Fibroblast of pulmonary artery (primary cell): ENCODE results near the gene THRAP3.

ENCODE experiments used
- DNase-seq: peaks from one replicate; pipeline ENCODE4 v3.0.0-alpha.2; 2010; ENCODE audit warnings: low read depth
- H3K4me3 ChIP-seq: replicated peaks from 2 replicates; pipeline ENCODE4 v1.5.1; 2011; ENCODE audit warnings: low read depth, mild to moderate bottlenecking, control low read depth, low read length, moderate library complexity
- TF ChIP-seq, protein P1 (sequence below): IDR thresholded peaks from 2 replicates; pipeline ENCODE4 v1.5.1; 2011; ENCODE audit warnings: mild to moderate bottlenecking, control low read depth, low read length, inconsistent platforms; ENCODE audit errors: missing control alignments

Gene THRAP3

DNA sequence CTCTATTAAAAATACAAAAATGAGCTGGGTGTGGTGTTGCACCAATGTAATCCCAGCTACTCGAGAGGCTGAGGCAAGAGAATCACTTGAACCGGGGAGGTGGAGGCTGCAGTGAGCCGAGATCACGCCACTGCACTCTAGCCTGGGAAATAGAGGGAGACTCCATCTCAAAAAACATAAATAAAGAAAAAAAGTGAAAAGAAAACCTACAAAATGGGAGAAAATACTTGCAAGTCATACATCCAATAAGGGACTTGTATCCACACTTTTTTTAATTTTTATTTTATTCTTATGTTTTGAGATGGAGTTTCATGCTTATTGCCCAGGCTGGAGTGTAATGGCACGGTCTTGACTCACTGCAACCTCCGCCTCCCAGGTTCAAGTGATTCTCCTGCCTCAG lies 52.4 kb downstream of the THRAP3 start:
- TF ChIP-seq, protein P1, sequence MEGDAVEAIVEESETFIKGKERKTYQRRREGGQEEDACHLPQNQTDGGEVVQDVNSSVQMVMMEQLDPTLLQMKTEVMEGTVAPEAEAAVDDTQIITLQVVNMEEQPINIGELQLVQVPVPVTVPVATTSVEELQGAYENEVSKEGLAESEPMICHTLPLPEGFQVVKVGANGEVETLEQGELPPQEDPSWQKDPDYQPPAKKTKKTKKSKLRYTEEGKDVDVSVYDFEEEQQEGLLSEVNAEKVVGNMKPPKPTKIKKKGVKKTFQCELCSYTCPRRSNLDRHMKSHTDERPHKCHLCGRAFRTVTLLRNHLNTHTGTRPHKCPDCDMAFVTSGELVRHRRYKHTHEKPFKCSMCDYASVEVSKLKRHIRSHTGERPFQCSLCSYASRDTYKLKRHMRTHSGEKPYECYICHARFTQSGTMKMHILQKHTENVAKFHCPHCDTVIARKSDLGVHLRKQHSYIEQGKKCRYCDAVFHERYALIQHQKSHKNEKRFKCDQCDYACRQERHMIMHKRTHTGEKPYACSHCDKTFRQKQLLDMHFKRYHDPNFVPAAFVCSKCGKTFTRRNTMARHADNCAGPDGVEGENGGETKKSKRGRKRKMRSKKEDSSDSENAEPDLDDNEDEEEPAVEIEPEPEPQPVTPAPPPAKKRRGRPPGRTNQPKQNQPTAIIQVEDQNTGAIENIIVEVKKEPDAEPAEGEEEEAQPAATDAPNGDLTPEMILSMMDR = no peak
- no peak overlapping the region for H3K4me3 ChIP-seq
- no peak for DNase-seq

GRCh38 chr1:36279110-36279788 lies 55.0 kb downstream of the THRAP3 start:
- TF ChIP-seq, protein P1 = no peak
- DNase-seq = peak; percentile 59
- H3K4me3 ChIP-seq = no peak overlapping the region

DNA sequence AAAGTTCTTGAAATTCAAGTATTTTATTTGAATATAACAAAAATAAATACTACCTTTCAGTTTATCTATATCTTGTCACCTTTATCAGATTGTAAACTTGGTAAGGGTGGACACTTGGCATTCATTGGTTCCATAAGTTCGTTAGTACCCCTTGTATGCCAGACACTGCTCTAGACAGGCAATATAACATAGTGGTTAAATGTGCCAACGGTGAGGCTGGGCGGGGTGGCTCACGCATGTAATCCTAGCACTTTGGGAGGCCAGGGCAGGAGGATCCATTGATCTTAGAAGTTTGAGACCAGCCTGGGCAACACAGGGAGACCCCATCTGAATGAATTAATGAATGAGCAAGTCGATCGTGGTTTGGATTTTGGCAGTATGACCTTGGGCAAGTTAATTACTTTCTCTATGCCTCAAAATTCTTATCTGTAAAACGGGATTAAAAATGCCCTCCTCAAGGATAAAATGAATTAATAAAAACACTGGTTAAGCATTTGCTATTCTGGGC lies 55.6 kb downstream of the THRAP3 start:
- H3K4me3 ChIP-seq = no peak overlapping the region
- DNase-seq = no peak
- TF ChIP-seq, protein P1 = no peak

GRCh38 chr1:36284061-36284460 lies 59.8 kb downstream of the THRAP3 start:
- H3K4me3 ChIP-seq = no peak overlapping the region
- TF ChIP-seq, protein P1 = no peak
- DNase-seq = no peak

DNA sequence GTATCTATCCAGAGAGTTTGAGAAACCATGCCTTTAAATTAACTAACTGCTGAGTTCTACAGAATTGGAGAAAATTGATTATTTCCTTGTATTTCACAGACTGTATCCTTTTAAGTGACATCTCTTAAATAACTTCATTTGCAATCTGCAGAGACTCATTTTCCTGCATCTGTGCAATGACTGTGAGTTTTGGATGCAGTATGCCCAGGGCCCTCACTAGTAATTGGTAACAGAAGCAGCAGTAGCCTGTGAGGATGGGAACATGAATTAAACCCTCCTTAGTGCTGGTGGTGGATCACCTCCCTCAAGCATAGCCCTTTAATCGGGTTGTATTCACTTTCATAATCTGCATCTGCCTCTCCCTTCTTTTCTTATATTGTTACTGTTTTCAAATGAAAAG lies 60.3 kb downstream of the THRAP3 start:
- no peak for DNase-seq
- TF ChIP-seq, protein P1 = no peak

GRCh38 chr1:36285443-36286101 lies 61.3 kb downstream of the THRAP3 start:
- TF ChIP-seq, protein P1 = peak; percentile 73
- H3K4me3 ChIP-seq = no peak overlapping the region
- DNase-seq = peak; percentile 95

More for the DNA sequence above, 60.3 kb downstream of the THRAP3 start:
- H3K4me3 ChIP-seq = no peak overlapping the region
